Measurements from ENCODE around the gene MYEF2.

MYEF2 gene, protein sequence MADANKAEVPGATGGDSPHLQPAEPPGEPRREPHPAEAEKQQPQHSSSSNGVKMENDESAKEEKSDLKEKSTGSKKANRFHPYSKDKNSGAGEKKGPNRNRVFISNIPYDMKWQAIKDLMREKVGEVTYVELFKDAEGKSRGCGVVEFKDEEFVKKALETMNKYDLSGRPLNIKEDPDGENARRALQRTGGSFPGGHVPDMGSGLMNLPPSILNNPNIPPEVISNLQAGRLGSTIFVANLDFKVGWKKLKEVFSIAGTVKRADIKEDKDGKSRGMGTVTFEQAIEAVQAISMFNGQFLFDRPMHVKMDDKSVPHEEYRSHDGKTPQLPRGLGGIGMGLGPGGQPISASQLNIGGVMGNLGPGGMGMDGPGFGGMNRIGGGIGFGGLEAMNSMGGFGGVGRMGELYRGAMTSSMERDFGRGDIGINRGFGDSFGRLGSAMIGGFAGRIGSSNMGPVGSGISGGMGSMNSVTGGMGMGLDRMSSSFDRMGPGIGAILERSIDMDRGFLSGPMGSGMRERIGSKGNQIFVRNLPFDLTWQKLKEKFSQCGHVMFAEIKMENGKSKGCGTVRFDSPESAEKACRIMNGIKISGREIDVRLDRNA

DNA sequence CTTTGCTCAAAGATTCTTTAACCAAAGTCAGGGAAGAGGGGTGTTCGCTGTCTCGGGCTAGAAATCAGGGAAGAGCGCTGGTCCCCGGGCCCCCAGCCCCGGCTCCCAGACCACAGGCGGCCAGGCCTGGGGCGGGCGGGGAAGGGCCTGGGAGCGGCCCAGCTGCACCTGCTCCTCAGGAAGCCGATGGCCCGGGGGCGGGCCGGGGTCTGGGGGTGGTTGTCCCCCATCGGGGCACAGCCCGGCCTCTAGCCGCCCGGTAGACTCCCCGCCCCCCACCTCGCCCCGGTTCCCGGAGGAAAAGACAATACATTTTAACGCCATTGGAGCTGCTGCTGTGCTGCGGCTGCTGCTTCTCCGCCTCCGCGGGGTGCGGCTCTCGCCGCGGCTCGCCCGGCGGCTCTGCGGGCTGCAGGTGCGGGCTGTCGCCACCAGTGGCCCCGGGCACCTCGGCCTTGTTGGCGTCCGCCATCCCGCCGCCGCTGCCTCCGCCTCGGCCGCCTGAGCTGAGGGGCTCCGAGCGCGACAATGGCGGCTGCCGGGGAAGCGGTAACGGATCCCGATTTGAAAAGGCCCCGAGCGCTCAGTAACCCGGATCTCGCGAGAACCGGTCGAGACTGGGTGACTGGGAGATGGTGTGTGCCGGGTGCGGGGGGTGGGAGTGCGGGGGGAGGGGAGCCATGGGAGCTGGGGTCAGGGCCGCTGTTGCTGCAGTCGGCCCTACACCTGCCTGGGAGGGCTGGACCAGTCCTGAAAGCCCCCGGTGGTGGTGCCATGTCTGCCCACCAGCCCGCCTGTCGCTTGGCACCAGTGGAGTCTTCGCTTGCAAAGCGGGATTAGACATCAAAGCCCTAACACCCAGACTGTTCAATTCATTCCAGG lies at the start of gene MYEF2:
MYEF2 (minus strand) TSS at position 530 of the 882 bp plus-strand sequence; CDS start at position 472, 58 bp downstream.
- peak; percentile 37 for DNase-seq (ENCODE audit: low spot score)

DNA sequence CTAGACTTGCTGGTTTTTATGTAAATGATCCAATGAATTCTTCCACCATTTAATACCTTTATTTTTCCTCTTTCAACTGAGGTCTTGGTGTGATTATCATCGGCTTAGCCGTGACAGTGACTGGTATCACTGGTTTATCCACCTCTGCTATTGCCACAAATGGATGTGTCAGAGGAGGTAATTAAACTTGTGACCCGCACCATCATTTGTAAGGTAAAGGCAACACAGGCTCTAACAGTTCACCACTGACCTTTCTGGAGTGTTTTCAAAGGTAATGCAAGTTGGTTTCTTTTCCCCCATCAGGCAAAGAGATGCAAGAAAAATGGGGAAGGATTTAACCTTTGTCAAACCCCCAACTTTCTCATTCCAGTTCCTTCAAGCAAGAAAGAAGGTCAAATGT lies 47.7 kb upstream of the MYEF2 start:
- DNase-seq (ENCODE audit: low spot score) = no peak

DNA sequence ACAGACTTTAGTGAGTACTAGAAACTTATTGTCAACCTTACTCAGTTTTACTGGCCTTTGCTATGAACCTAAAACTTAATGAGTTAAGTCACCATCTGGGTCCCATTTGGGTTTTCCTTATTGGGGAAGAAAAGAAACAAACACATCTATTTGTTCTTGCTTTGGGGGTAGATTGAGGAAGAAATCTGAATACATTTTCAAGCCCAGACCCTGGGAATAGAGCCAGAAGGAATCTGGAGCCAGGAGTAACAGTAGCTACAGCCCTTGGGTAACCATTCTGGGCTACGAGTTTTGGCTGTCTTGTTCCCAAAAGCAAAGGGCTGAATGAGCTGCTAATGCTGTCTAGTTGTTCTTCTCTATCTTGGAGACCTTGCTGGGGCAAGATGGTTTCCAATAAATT lies 44.5 kb upstream of the MYEF2 start:
- DNase-seq (ENCODE audit: low spot score) = no peak

DNA sequence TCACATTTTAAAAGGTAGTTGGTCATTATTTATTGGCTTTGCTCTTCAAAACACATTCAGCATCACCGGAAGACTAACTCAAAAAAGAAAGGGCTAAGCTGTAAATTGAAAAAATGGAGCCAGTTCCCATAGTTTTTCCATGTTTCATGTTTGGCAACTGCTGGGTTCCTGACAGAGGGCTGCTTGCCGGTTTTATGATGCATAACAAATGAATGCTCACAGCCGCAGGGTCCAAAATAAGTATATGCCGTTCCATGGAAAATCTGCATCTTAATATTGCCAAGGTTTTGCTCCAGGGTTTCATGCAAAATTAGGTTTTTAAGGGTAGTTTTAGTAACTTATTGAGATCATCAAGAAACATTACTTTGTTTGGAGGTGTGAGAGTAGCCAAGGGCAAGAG lies 43.8 kb upstream of the MYEF2 start:
- no peak for DNase-seq (ENCODE audit: low spot score)

DNA sequence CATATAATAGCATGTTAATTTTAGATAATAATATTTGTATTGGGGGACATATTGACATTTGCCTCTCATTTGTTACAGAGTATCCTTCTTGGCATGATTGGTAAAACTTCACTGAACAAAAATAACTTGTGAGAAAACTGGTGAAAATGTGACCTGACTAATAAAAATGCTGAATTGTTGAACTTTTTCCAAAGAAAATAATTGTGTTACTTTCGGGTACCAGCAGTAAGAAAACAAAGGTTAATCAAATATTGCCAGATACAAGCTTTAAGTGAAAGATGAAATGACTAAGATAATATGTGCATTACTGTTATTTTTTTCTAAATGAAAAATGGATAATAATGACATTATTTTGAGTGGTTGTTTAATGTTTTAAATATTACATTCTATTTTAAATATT lies 43.2 kb upstream of the MYEF2 start:
- no peak for DNase-seq (ENCODE audit: low spot score)

DNA sequence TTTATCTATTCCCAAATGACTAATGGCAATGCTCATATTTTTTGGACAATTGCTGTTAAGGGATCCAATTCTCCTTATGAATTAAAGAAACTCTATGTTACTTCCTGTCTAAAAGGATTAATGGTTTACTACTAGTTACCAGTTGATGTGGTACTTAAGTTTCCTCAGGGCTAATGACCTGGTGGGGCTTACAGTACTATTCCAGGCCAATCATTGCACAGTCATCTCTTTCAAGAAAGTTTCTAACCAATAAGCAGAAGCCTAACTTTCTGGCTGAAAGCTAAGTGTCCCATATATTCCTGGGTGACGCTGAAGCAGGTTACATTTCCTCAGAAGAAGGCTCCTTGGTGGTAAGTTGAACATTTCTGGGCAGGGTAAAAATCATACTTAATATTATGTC lies 27.9 kb upstream of the MYEF2 start, which contains the start of gene SLC12A1:
SLC12A1 (plus strand) TSS at position 322 of the 400 bp plus-strand sequence. CDS start 1,418 bp downstream, outside the sequence.
- no peak for DNase-seq (ENCODE audit: low spot score)

DNA sequence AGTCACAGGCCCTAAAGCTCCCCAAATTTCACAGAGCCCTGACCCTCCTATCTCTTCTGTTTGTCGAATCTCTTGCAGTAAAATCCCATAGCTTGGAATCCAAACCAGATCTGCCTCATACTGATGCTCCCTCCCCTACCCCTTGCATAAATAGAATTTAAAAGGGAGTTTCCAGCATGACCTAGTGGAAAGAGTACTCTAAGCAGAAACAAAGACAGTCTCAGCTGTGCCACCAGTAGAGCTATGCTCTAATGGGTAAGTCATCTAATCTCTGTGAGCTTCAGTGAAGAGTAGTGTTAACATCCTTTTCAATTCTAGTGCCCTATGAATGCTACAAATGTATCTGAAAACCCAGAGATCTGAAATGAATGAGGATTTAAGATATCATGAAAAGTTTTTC lies 24.0 kb upstream of the MYEF2 start:
- no peak for DNase-seq (ENCODE audit: low spot score)

DNA sequence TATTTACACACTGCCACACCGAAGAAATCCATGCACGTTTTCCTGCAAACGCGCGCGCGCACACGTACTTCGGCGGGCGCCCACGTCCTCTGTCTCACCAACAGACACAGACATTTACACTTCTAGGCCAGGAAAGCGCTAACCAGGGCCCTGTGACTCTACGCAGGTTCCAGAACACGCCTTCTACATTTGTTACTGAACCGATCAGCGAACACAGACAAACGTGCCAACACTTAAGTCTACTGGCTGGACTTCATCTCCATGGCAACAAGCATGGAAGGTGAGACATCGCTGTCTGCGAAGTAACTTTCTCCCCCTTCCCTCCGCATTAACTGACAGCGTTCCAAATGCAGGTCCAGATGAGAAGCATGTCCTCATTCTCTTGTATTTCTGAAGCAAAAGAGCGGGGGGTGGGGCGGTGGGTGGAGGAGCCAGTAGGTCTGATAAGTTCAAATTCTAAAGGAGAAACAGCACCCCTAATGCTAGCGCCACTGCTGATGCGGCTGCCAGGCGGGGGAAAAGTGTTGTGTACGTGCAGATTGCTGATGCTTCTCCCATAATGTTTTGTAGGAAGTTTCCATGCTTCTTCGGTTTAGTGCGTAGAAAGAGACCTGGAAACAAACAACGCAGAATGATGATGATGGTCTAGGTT lies 13.6 kb upstream of the MYEF2 start, which contains the start of gene CTXN2:
CTXN2 (plus strand) TSS at position 92 of the 652 bp plus-strand sequence. CDS start 9,636 bp downstream, outside the sequence.
- no peak for DNase-seq (ENCODE audit: low spot score)

DNA sequence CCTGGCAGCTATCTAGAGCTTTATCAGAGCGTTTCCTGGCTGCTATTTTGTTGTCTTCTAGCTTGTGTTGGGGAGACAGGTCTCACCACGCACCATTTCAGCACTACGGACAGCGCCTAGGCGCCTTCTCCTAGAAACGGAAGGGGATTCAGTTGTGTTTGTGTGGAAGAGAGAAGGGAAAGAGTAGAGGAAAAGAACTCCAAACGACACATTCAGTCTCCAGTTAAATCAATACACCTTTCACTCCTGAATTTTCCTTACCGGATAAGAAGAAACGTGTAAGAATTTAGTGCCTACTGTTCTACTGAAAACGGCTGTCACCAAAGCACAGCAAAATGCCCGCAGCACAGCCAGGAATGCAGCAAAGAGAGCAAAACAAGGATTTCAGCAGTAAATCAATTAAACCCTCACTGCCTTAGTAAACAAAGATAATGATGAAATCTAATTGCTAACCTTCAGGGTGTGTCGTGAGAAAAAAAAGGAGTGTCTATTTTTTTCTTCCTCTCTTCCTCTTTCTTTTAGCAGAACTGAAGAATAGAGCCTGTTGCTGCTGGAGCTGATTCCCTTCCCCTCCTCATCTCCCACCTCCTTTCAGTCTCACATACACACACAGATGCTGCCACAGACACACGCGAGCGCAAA lies 13.0 kb upstream of the MYEF2 start:
- DNase-seq (ENCODE audit: low spot score) = peak; percentile 21

DNA sequence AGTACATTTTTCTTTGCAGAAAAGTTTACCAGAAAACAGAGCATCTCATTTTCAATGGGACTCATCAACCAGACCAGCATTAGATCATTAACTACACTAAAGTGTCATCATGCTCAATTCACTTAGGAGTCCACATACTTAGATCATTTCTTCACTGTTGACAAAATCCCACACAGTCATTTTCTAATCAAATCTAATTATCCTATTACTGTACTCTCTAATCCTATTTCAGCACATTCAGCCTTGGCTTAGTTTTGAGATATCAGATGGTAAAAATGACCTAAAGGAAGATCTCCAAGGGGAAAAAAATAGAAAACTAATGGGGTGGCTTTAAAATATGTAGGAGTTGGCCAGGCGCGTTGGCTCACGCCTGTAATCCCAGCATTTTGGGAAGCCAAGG lies 8.2 kb upstream of the MYEF2 start:
- no peak for DNase-seq (ENCODE audit: low spot score)

DNA sequence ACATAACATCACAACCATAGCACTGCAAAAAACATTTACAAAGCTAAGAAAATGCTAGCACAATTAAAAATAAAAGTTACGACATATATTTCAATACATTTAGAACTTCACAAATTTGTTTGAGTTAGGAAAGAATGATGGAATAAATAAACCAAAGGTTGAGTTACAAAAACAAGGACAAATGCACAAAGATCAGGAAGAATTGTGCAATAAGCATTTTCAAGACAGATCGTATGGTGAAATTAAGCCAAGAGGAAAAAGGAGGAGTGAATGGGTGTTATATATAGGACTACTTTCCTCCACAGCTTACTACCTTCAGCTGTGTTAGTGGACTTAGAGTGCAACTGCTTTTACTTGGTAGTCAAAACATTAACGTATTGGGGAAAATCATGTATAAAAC lies 7.4 kb upstream of the MYEF2 start:
- no peak for DNase-seq (ENCODE audit: low spot score)

DNA sequence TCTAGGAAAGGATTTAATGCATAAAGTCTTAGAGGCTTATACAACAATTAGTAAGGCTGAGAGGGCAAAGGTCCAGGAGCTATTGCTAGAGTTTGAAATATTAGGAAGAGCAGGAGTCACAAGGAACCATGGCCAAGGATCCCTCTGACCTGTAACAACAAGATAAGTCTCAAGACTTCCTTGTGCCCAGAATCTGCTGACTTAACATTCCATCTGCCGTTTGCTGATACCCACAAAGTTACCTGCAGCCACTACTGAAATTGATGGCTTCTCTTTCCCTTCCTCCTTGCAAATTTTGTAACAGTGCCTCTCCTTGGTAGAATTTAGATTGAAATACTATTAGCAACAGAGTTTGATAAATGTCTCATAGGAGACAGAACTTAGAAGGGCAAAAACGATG lies 4.7 kb upstream of the MYEF2 start:
- no peak for DNase-seq (ENCODE audit: low spot score)

DNA sequence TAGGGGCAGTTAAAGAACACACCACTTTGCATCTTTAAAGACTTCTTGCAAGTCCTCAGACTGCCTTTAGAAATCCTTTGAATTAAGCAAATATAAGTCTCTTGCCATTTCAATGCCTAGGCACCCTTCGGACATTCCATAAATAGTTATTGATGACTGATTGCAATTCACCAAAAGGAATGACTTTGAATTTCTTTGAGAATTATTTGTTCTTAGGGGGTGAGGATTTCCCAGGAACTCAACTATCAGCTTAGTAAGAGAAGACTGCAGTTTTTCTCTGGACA lies 495 bp upstream of the MYEF2 start:
- DNase-seq (ENCODE audit: low spot score) = no peak

DNA sequence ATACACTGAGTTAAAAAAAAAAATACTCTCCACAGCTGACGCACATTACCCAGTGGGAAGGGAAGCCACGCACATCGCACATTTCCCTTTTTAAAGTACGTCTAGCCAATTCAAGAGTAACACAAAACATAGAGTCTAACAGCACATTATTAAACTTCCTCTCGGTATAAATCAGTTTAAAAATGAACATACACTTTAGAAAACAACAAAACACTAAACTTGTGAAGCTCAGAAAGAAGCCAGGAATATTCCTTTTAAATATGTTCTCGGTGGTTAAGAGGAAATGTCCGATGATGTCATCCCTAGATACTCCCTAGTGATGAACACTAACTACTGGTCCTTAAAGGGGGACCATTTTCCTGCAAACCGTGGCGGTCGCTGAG lies 721 bp downstream of the MYEF2 start:
- DNase-seq (ENCODE audit: low spot score) = peak; percentile 7

DNA sequence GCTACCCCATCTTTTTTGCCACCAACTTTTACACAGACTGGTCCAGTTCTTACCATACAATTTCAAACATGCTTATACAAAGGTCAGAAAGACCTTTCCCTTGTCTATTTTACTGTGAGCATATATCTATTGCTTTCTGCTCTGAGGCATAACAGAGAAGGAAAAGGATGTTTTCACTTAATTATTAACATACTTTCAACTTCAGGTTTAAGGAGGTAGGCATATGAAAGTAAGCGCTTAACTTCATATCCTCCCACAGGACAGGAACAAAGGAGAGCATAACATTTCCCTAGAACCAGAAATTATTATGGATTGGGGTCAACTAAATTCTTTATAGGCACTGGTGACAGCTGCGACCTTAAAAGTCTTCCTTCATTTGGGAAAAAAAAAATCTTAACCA lies 1.1 kb downstream of the MYEF2 start:
- no peak for DNase-seq (ENCODE audit: low spot score)

DNA sequence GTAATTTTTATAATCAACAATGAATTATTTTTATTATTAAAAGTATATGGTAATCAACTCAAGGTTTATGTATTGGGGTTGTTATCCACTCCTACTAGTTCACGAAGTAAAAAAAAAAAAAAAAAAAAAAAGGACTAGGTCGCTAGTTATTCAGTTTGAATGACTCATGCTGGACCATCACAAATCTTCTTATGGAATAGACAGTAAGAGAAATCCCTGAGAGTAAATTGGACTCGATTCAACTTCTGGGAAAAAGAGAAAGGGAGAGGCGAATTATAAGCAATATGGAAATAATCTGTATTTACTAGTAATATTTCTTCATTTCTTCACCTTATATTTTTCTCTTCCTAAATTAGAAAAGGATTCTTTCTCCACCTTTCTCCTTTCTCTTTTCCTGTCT lies 2.0 kb downstream of the MYEF2 start:
- DNase-seq (ENCODE audit: low spot score) = no peak

DNA sequence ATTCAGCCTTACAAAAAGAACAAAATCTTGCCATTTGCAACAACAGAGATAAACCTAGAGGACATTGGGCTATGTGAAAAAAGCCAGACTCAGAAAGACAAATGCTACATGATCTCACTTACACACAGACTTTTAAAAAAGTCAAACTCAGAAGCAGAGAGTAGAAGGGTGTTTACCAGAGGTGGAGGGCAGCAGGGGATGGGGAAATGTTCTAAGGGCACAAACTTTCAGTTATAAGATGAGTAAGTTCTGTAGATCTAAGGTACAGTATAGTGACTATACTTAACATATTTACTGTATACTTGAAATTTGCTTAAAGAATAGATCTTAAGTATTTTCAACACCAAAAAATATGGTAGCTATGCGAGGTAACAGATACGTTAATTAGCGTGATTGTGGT lies 3.0 kb downstream of the MYEF2 start:
- no peak for DNase-seq (ENCODE audit: low spot score)

DNA sequence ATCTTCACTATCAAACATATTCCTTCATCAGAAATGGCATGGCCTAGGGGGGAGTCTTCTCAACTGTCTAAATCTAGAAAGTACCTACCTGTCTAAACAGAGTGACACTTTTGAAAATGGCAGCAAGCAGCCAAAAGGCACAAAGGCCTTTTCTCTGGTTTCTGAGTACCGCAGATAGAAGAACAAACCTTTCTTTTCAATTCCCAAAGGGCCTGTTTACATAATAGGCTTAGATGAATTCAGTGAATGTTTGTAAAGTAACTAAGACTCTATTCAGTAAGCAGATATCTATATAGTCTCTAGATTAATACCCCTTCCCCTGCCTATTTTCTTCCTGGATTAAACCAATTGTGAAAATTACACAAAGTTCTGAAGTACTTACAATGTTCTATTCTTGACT lies 7.1 kb downstream of the MYEF2 start:
- DNase-seq (ENCODE audit: low spot score) = no peak

DNA sequence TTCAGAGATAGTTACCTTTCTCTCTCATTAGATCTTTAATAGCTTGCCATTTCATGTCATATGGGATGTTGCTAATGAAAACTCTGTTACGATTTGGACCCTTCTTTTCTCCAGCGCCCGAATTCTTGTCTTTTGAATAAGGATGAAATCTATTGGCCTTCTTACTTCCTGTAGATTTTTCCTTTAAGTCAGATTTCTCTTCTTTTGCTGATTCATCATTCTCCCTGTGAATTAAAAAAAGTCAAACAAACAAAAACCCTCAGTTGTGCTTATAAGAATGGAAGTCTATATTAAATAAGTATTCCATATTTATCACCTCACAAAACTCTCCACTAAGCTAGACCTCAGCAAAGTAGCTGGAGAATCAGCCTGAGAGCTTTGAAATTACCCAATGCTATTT lies 9.5 kb downstream of the MYEF2 start:
- DNase-seq (ENCODE audit: low spot score) = no peak

DNA sequence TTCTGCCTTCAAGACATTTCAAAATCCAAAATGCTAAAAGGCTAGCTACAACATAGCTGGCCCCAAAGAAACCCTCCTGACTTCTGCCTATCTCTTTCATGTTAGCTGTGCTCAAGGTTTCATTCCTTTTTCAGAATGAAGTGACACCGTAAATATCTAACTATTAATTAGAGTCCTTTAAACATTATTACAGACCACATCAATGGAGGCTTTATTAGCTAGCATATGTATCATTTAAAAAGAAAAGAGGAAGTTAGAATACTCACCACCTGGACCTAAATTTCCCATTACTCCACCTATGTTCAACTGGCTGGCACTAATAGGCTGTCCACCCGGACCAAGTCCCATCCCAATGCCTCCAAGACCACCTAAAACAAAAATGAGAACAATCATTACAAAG lies 24.6 kb downstream of the MYEF2 start:
- no peak for DNase-seq (ENCODE audit: low spot score)

DNA sequence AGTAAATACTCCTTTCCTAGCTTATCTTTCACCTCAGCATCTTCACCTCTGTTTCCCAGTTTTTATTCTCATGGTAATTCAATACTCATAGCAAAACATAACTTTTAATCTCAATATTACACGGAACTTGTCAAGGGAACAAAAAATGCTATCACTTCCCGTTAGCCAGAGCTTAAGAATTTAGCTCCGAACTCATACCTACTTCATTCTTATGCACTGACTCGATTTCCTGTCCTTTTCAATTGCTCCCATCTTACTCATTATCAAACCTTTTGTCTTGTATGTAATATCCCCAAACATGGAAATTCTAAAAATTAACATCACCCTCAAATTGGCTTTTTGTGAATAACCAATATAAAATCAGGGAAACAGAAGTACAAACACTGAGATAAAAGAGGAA lies 28.2 kb downstream of the MYEF2 start:
- no peak for DNase-seq (ENCODE audit: low spot score)

DNA sequence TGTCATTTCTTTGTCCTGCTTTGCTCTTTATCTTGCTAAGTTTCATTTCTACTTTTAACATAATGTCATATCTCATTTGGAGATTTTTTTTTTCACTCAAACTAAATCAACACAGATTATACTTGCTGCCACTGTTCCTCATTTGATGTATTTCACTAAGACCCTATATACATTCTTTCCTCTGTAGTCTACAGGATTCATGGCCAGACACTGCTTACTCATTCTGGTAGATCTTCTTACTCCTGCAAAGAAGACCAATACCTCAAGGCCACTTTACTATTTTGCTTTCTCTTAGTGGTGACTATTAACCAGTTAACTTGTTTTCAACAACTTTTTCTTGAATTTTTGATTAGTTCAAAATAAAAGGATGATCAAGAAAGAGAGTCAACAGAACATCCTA lies 30.7 kb downstream of the MYEF2 start:
- no peak for DNase-seq (ENCODE audit: low spot score)

Data from HuH-7.5 (cell line).